Sigmoid colon (tissue), 7 donors: ENCODE measurements around the gene ARNT2. TPM values are rescaled to one million over a fixed set of nuclear protein-coding genes. Genes with fewer than 3 reads are reported as not detected.

ENCODE experiments used
- DNase-seq: peaks from one replicate; pipeline ENCODE4 v3.0.0-alpha.2; 2019
- H3K27ac ChIP-seq, 4 donors: fragments of 200-600 bp; sonication (generic); one replicate each; pipeline ENCODE4 v1.5.1; 2016 to 2019; ENCODE audit warnings: mild to moderate bottlenecking in 1 of 4
- H3K27me3 ChIP-seq, 3 donors: fragments of 200-600 bp; sonication (generic); one replicate each; pipeline ENCODE4 v1.5.1; 2019; ENCODE audit warnings: mild to moderate bottlenecking in 1 of 3
- H3K36me3 ChIP-seq, 4 donors: fragments of 200-600 bp; sonication (generic); one replicate each; pipeline ENCODE4 v1.5.1; 2016 to 2019
- H3K4me1 ChIP-seq, 4 donors: fragments of 200-600 bp; sonication (generic); one replicate each; pipeline ENCODE4 v1.5.1; 2017 to 2019
- H3K4me3 ChIP-seq, 4 donors: fragments of 200-600 bp; sonication (generic); one replicate each; pipeline ENCODE4 v1.5.1; 2017 to 2019; ENCODE audit warnings: mild to moderate bottlenecking in 2 of 4, moderate library complexity in 1 of 4
- H3K9me3 ChIP-seq, 4 donors: fragments of 200-600 bp in 3 of 4; sonication (generic) in 3 of 4; one replicate each; pipeline versions ENCODE4 v1.5.1 to v1.6.1; 2013 to 2019
- CTCF ChIP-seq, 4 experiments: fragments of 450-650 bp in 3 of 4; fragments of 200-600 bp in 1 of 4; IDR thresholded peaks; one replicate each; pipeline ENCODE4 v1.5.1; 2016 to 2019; ENCODE audit warnings: antibody characterized with exemption in 4 of 4, mild to moderate bottlenecking in 3 of 4, moderate library complexity in 2 of 4
- EP300 ChIP-seq, 4 donors: sonication (generic); formaldehyde crosslinking; IDR thresholded peaks; one replicate each; pipeline ENCODE4 v1.6.1; 2017; ENCODE audit warnings: antibody characterized with exemption in 4 of 4
- POLR2A ChIP-seq, 2 donors: fragments of 450-650 bp; IDR thresholded peaks; one replicate each; pipeline ENCODE4 v1.6.1; 2016; ENCODE audit warnings: antibody characterized with exemption in 2 of 2, mild to moderate bottlenecking in 2 of 2, moderate library complexity in 2 of 2
- POLR2AphosphoS5 ChIP-seq, 4 donors: sonication (generic); formaldehyde crosslinking; IDR thresholded peaks; one replicate each; pipeline ENCODE4 v1.6.1; 2017; ENCODE audit warnings: antibody characterized with exemption in 4 of 4
- WGBS, 2 donors: extraction: QIAGEN DNeasy Blood & Tissue Kit; methylation state at CpG; one replicate each; pipeline ENCODE4 v1.1.7; 2013; 5-methylcytosine and 5-hydroxymethylcytosine counted together
- intact Hi-C: fragments of 100-400 bp; cut with DNase I; formaldehyde crosslinking; loops from one replicate; pipeline ENCODE4 v1.15.1; 2023
- polyA plus RNA-seq, 3 donors: library from polyadenylated mRNA; stranded (reverse); fragments of 200-250 nt; gene quantifications; one replicate each; pipeline ENCODE4 v1.2.3, GENCODE V29; 2013
- total RNA-seq, 4 donors: library from RNA; depleted of rRNA; stranded (reverse); fragments of >200 nt; gene quantifications; one replicate each; pipeline ENCODE4 v1.1.0, GENCODE V29; 2016
- donor health status: healthy with polysubstance abuse.
- donor health status: Bipolar disorder and iron deficiency.
- donor health status: healthy.

ARNT2 gene
- total and polyA plus RNA-seq, 7 donors: 1.2 to 16.1 (median 4.3) TPM

- no peak overlapping the region for H3K27ac ChIP-seq
- 88% methylated on average over 3 of the region's 3 CpGs for WGBS, 2 donors
- intact Hi-C loops: no loop called here
Observed at GRCh38 chr15:80395616-80396015, 8.6 kb upstream of the ARNT2 start.

GRCh38 chr15:80396096-80396495, 8.1 kb upstream of the ARNT2 start:
- WGBS, 2 donors: 85 to 86% methylated on average over 7 of the region's 7 CpGs
- H3K9me3 ChIP-seq: no peaks in the 10 kb centered on the region
- H3K4me3 ChIP-seq: no peak overlapping the region
- DNase-seq: no peak
- H3K27me3 ChIP-seq: no peaks in the 10 kb centered on the region
- no peak overlapping the region for H3K27ac ChIP-seq
- no peaks in the 10 kb centered on the region for H3K36me3 ChIP-seq
- no peaks in the 10 kb centered on the region for H3K4me1 ChIP-seq
- intact Hi-C loops: no loop called here
- TF ChIP-seq POLR2AphosphoS5 (IDR thresholded peaks at IDR 0.05) (no peak), CTCF (IDR thresholded peaks at IDR 0.05) (no peak), POLR2A (IDR thresholded peaks at IDR 0.05) (no peak), EP300 (IDR thresholded peaks at IDR 0.05) (no peak)

More at GRCh38 chr15:80395616-80396015, 8.6 kb upstream of the ARNT2 start:
- no peak for DNase-seq
- no peak overlapping the region for H3K4me3 ChIP-seq
- H3K4me1 ChIP-seq: no peaks in the 10 kb centered on the region
- no peaks in the 10 kb centered on the region for H3K36me3 ChIP-seq
- no peaks in the 10 kb centered on the region for H3K9me3 ChIP-seq
- TF ChIP-seq EP300 (IDR thresholded peaks at IDR 0.05): no peak
- TF ChIP-seq POLR2AphosphoS5 (IDR thresholded peaks at IDR 0.05): no peak
- no peak for TF ChIP-seq CTCF (IDR thresholded peaks at IDR 0.05)
- TF ChIP-seq POLR2A (IDR thresholded peaks at IDR 0.05): no peak
- no peaks in the 10 kb centered on the region for H3K27me3 ChIP-seq

GRCh38 chr15:80399508-80399907, 4.7 kb upstream of the ARNT2 start:
- intact Hi-C loops: no loop called here
- TF ChIP-seq POLR2AphosphoS5 (IDR thresholded peaks at IDR 0.05): no peak
- no peak for TF ChIP-seq POLR2A (IDR thresholded peaks at IDR 0.05)
- no peak for TF ChIP-seq EP300 (IDR thresholded peaks at IDR 0.05)
- no peak for TF ChIP-seq CTCF (IDR thresholded peaks at IDR 0.05)
- 86 to 89% methylated on average over 3 of the region's 3 CpGs for WGBS, 2 donors
- no peaks in the 10 kb centered on the region for H3K36me3 ChIP-seq
- no peaks in the 10 kb centered on the region for H3K27me3 ChIP-seq
- no peak overlapping the region for H3K27ac ChIP-seq
- no peak for DNase-seq
- H3K4me1 ChIP-seq: peaks cover 0 to 5% (median 2%) of the 10 kb centered on the region in 4 donors
- H3K9me3 ChIP-seq: no peaks in the 10 kb centered on the region
- H3K4me3 ChIP-seq: no peak overlapping the region

- Histone ChIP-seq H3K9me3 (no peaks in the 10 kb centered on the region), H3K27me3 (no peaks in the 10 kb centered on the region), H3K4me1 (peaks cover 0 to 13% (median 10%) of the 10 kb centered on the region in 4 donors), H3K27ac (no peak overlapping the region), H3K4me3 (no peak overlapping the region), H3K36me3 (no peaks in the 10 kb centered on the region)
- no peak for DNase-seq
- intact Hi-C loops: no loop called here
- 89 to 93% methylated on average over 5 of the region's 5 CpGs for WGBS, 2 donors
- TF ChIP-seq POLR2AphosphoS5 (IDR thresholded peaks at IDR 0.05): no peak
- no peak for TF ChIP-seq CTCF (IDR thresholded peaks at IDR 0.05)
Observed at GRCh38 chr15:80401456-80401855, 2.7 kb upstream of the ARNT2 start.

GRCh38 chr15:80402339-80402738, 1.8 kb upstream of the ARNT2 start:
- Histone ChIP-seq H3K4me3 (no peak overlapping the region), H3K9me3 (no peaks in the 10 kb centered on the region), H3K36me3 (no peaks in the 10 kb centered on the region), H3K27ac (no peak overlapping the region), H3K4me1 (peaks cover 0 to 13% (median 10%) of the 10 kb centered on the region in 4 donors), H3K27me3 (no peaks in the 10 kb centered on the region)
- 68 to 70% methylated on average over 3 of the region's 3 CpGs for WGBS, 2 donors
- intact Hi-C loops: no loop called here
- DNase-seq: no peak
- TF ChIP-seq POLR2A (IDR thresholded peaks at IDR 0.05) (no peak), POLR2AphosphoS5 (IDR thresholded peaks at IDR 0.05) (no peak), CTCF (IDR thresholded peaks at IDR 0.05) (no peak)
